HG03103 (cell line): ENCODE measurements around the gene CD99.

Source experiments
- ATAC-seq: cut with Tn5 transposase; IDR thresholded peaks from one replicate; pipeline ENCODE4 v1.9.1; 2021; ENCODE audit warnings: low read depth; ENCODE audit not compliant: unreplicated experiment

CD99 gene

GRCh38 chrX:2690856-2691542 lies at the start of gene CD99:
Gene CD99 (plus strand): TSS chrX:2691295. CDS start chrX:2691361, 66 bp downstream.
- peak; percentile 89 for ATAC-seq

GRCh38 chrX:2642146-2642545 lies 48.9 kb upstream of the CD99 start:
- ATAC-seq = no peak

GRCh38 chrX:2642791-2643190 lies 48.3 kb upstream of the CD99 start:
- no peak for ATAC-seq

GRCh38 chrX:2643880-2644279 lies 47.2 kb upstream of the CD99 start:
- no peak for ATAC-seq

- ATAC-seq = no peak
Measured at GRCh38 chrX:2645563-2645962, 45.5 kb upstream of the CD99 start.

GRCh38 chrX:2647627-2648026 lies 43.5 kb upstream of the CD99 start:
- ATAC-seq = no peak

- ATAC-seq = no peak
Measured at GRCh38 chrX:2650037-2650436, 41.1 kb upstream of the CD99 start.

- ATAC-seq = no peak
Measured at GRCh38 chrX:2650865-2651264, 40.2 kb upstream of the CD99 start.

- ATAC-seq = no peak
Measured at GRCh38 chrX:2652106-2652505, 39.0 kb upstream of the CD99 start.

GRCh38 chrX:2654436-2655340 lies 36.4 kb upstream of the CD99 start:
- ATAC-seq = no peak

- no peak for ATAC-seq
Measured at GRCh38 chrX:2656257-2656836, 34.7 kb upstream of the CD99 start.

- ATAC-seq = no peak
Measured at GRCh38 chrX:2657532-2658113, 33.5 kb upstream of the CD99 start.

- ATAC-seq = peak; percentile 56
Measured at GRCh38 chrX:2658585-2659292, 32.4 kb upstream of the CD99 start.

- ATAC-seq = no peak
Measured at GRCh38 chrX:2662586-2662985, 28.5 kb upstream of the CD99 start.

- ATAC-seq = no peak
Measured at GRCh38 chrX:2664502-2664901, 26.6 kb upstream of the CD99 start.

- no peak for ATAC-seq
Measured at GRCh38 chrX:2665387-2666304, 25.4 kb upstream of the CD99 start.

- ATAC-seq = no peak
Measured at GRCh38 chrX:2666491-2666890, 24.6 kb upstream of the CD99 start.

- ATAC-seq = no peak
Measured at GRCh38 chrX:2670978-2671377, 20.1 kb upstream of the CD99 start.

GRCh38 chrX:2672084-2672483 lies 19.0 kb upstream of the CD99 start:
- no peak for ATAC-seq
